ENCODE data around the gene ZBTB7C.

DNA sequence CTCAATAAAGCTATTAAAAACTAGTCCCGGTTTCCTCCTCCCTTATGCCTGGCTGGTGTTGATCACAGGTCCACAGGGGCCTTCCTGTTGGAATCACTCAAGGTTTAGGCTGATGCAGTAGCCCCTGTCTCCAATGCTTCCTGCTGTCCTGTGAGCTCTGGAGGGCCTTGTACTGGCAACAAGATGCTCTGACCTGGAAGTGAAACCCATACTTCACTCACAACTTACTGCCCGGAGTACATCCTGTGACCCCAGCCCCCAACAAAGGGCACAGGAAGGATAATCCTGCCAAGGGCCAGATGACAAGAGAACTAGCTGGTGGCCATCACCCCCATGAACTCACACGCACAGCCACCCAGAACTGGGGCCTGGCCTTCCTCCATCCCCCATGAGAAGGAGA is 50.3 kb downstream of the ZBTB7C start:
- TF ChIP-seq YY1 (IDR thresholded peaks at IDR 0.05; ENCODE audit: insufficient read depth, insufficient read length) (no peak), ZNF274 (IDR thresholded peaks at IDR 0.05; ENCODE audit: low read depth, low read length) (no peak)

Measured in NT2/D1 (cell line).